Dermis microvascular lymphatic vessel endothelial cell (primary cell): ENCODE measurements around the gene PMEL. TPM values are rescaled to one million over a fixed set of nuclear protein-coding genes. Genes with fewer than 3 reads are reported as not detected.
A peak's percentile ranks its signal among the peaks of the same experiment; 100 is the strongest.
"Not testable (repeated sequence)": the region's sequence is repeated elsewhere in the genome, so short reads cannot be mapped to it uniquely, and the experiment has no call there.

Experiments
- DNase-seq, 2 donors: peaks; one replicate each; pipeline versions ENCODE4 v3.0.0 to v3.0.0-alpha.2; 2010; ENCODE audit warnings: low read depth in 2 of 2
- total RNA-seq: library from RNA; depleted of rRNA; stranded (reverse); fragments of >200 nt; gene quantifications from 2 replicates; pipeline ENCODE4 v1.2.1, GENCODE V29; 2014

Gene PMEL
- total RNA-seq, 1 donor from 2014 or later = 0.51 TPM

DNA sequence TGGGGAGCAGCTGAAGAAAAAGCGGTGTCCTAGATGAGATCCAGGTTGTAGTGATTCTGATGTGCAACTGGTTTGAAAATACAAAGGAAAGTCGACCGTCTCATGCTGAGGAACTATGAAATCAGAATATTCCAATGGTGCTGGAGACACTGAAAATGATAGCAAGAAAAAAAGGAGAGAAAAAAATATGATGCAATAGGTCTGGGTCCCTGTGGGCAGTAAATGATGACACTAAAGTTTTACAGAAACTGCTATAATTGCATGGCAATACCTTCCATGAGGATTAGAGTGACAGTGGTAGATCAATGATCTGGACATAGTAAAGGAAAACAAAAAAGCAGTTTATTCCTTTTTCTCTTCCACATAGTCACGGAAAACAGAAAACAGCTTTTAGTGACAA lies 40.5 kb downstream of the PMEL start:
- no peak for DNase-seq

DNA sequence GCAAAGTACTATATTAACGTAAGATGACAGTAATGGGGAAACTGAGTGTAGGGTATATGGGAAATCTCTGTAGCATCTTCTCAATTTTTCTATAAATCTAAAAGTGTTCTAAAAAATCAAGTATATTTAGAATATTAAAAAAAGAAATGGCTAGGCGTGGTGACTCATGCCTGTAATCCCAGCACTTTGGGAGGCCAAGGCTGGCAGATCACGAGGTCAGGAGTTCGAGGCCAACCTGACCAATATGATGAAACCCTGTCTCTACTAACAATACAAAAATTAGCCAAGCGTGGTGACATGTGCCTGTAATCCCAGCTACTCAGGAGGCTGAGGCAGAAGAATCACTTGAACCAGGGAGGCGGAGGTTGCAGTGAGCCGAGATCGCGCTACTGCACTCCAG lies 42.2 kb downstream of the PMEL start:
- DNase-seq = not testable (repeated sequence)

DNA sequence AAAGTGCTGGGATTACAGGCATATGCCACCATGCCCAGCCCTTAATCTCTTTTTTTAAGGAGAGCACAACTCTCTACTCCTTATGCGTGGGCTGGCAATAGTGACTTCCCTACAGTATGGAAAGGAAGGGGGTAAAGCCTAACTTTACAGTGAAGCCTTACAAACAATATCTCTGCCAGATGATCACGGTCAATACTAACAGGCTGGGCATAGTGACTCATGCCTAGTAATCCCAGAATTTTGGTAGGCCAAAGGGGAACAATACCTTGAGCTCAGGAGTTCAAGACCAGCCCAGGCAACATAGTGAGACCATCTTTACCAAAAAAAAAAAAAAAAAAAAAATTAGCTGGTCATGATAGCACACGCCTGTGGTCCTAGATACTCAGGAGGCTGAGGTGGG lies 43.7 kb downstream of the PMEL start:
- no peak for DNase-seq

DNA sequence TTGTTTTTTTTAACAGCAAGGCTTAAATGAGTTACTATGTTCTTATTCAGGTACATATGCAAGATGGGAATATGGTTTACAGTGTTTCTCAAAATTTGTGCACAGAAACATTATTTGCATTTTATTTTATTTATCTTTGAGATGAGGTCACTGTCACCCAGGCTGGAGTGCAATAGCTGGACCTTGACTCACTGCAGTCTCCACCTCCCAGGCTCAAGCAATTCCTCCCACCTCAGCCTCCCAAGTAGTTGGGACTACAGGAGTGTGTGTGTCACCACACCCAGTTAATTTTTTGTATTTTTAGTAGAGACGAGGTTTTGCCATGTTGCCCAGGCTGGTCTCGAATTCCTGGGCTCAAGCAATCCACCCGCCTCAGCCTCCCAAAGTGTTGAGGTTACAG lies 46.8 kb downstream of the PMEL start:
- not testable (repeated sequence) for DNase-seq

DNA sequence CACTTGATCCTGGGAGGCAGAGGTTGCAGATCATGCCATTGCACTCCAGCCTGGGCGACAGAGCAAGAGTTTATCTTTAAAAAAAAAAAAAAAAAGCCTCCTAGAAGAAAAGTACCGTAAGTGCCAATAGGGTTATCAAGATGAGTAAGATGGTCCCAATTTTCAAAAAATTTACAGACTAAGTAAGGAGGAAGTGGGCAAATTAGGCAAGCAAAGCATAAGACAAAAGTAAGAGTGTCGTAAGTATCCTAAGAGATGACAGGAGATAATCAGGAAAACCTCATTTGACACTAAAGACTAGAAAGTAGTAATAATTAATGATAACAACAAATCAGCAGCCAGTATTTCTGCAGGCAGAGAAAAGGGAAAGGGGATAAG lies 50.4 kb downstream of the PMEL start:
- no peak for DNase-seq

DNA sequence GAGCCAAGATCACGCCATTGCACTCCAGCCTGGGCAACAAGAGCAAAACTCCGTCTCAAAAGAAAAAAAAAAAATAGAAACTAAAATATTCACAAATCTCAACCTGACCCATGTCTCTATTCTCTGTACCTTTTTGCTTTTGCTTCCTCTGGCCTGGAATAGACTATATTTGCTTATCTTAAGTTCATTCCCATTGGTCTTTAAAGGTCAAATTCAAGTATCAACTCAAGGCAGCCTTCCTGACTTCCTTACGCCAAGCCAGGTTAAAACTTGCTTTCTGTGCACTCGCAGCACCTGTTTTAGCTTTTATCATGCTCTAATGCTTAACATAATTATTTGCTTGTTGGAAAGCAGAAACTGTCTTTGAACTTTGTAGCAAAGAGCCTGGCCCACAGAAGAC lies 52.9 kb downstream of the PMEL start:
- DNase-seq = no peak

DNA sequence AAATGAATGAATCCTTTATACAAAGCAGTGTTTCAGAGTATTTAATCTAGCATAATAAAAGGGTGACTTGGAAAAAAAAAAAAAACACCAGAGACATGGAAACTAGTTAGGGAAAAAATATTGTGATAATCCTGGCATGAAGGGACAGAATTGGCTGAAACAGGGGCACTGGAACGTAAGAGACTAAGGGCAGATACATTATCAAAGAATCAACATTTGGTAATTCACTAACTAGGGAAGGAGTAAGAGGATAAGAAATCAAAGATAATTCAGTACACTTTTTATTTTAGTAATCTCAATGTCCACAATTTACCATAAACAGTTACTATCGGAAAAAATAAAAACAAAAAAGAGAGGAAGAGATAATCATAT lies 56.3 kb downstream of the PMEL start:
- no peak for DNase-seq

DNA sequence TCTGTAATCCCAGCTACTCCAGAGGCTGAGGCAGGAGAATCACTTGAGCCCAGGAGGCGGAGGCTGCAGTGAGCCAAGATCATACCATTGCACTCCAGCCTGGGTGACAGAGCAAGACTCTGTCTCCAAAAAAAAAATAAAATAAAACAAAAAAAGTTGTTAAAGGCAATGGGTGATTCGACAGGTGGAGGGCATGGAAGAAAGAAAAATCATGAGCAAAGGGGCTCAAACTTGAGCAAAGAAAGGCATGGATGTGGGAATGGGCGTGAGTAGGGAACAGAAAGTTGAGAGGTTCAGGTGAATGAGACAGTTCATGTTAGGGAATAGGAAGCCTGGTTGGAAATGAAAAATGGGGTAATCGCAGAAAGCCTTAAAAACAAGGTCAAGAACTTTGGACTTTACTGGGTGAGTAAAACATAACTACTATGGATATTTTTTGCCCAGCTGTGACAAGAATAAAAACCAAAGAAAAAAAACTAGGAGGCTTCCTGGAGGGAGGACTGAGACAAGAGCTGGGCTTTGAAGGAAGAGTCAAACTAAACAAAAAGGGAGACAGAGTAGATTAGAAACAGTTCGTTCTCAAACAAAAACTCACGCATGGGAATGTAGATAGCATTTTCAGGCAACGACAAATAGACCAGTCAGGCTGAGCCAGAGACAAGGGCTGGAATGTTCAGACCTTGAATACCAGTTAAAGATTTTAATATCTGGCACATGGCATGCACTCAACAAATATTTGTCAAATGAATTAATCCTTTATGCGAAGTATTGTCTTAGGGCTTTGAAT lies 56.9 kb downstream of the PMEL start:
- no peak for DNase-seq

DNA sequence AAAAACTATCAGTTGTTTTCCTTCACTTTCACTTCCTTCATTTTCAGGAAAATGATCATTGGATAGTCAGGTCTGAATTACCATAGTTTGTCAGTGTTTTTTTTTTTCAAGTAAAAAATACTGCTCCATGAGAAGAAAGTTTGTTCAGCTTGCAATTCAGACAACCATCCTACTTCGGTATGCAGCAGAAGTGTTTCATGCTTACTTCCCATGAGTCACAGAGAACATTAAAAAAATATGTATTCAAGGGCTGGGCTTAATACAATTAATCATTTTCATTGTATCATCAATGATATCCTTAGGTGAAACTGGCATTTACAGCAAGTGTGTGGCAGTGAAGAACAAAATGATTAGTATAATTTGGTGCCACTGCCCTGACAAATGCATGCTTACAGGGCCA lies 59.8 kb downstream of the PMEL start:
- peak in 1 of 2 donors; percentile 58 for DNase-seq

Other genes starting within 250 kb of the PMEL start
- gene BLOC1S1, start 250.0 kb downstream of the PMEL start, total RNA-seq = 56.2 and 59.9 TPM in 2 replicates
- gene RDH5, start 245.6 kb downstream of the PMEL start, total RNA-seq = 0.13 and 0.63 TPM in 2 replicates
- 1,084 and 1,362 TPM in 2 replicates for gene CD63, start 237.0 kb downstream of the PMEL start, total RNA-seq
- 1.3 TPM in 2 replicates for gene GDF11, start 222.9 kb downstream of the PMEL start, total RNA-seq
- 58.8 and 84.7 TPM in 2 replicates for gene SARNP, start 148.3 kb downstream of the PMEL start, total RNA-seq
- gene ORMDL2, start 148.0 kb downstream of the PMEL start, total RNA-seq = 25.3 and 26.2 TPM in 2 replicates
- 34.1 and 49.7 TPM in 2 replicates for gene DNAJC14, start 136.5 kb downstream of the PMEL start, total RNA-seq
- 0.51 and 0.63 TPM in 2 replicates for gene MMP19, start 123.1 kb downstream of the PMEL start, total RNA-seq
- 21.1 and 25.5 TPM in 2 replicates for gene PYM1, start 38.1 kb downstream of the PMEL start, total RNA-seq
- 18.0 and 18.9 TPM in 2 replicates for gene DGKA, start 34.9 kb downstream of the PMEL start, total RNA-seq
- gene CDK2, start 788 bp upstream of the PMEL start, total RNA-seq = 24.0 and 26.3 TPM in 2 replicates
- gene RAB5B, start 8.0 kb upstream of the PMEL start, total RNA-seq = 37.2 and 46.9 TPM in 2 replicates
- gene SUOX, start 31.2 kb upstream of the PMEL start, total RNA-seq = 9.0 and 11.1 TPM in 2 replicates
- 0.13 and 0.38 TPM in 2 replicates for gene IKZF4, start 55.0 kb upstream of the PMEL start, total RNA-seq
- 90.9 and 107 TPM in 2 replicates for gene RPS26, start 75.9 kb upstream of the PMEL start, total RNA-seq
- 0.25 and 0.26 TPM in 2 replicates for gene ERBB3, start 114.1 kb upstream of the PMEL start, total RNA-seq
- gene PA2G4, start 138.5 kb upstream of the PMEL start, total RNA-seq = 91.8 and 130 TPM in 2 replicates
- gene RPL41, start 150.6 kb upstream of the PMEL start, total RNA-seq = 2,319 and 2,425 TPM in 2 replicates
- gene ZC3H10, start 152.2 kb upstream of the PMEL start, total RNA-seq = 2.7 and 3.3 TPM in 2 replicates
- gene ESYT1, start 162.2 kb upstream of the PMEL start, total RNA-seq = 320 and 356 TPM in 2 replicates
- 60.3 and 87.9 TPM in 2 replicates for gene MYL6B, start 186.5 kb upstream of the PMEL start, total RNA-seq
- 2,234 and 2,594 TPM in 2 replicates for gene MYL6, start 192.3 kb upstream of the PMEL start, total RNA-seq
- 32.6 and 43.2 TPM in 2 replicates for gene SMARCC2, start 223.4 kb upstream of the PMEL start, total RNA-seq